Measurements from ENCODE around the gene CFAP61. TPM values are rescaled to one million over a fixed set of nuclear protein-coding genes. Genes with fewer than 3 reads are reported as not detected.

The CFAP61 gene
- total RNA-seq, 1 donor from 2014 or later, result 2.0 TPM

GRCh38 chr20:20364593-20365479, 312.5 kb downstream of the CFAP61 start:
- no peak for DNase-seq (ENCODE audit: low read depth)

- no peak for DNase-seq (ENCODE audit: low read depth)
These were observed 313.3 kb downstream of the CFAP61 start for GRCh38 chr20:20365480-20366161.

DNA sequence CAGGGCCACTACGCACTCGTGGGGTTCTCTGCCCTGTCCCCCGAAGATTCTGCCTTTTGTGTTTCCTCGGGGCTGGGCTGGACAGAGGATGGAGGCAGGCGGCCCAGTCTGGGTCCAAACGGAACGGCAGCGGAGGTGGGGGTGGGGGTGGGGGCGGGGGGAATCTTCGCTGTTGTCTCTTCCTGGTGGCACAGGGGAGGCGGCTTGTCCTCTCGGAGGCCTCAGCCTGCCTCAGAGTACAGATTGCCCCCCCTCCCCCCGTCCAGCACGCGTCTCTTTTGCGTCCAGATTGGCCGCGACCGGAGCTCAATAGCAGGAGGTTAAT, 314.2 kb downstream of the CFAP61 start:
- no peak for DNase-seq (ENCODE audit: low read depth)

DNA sequence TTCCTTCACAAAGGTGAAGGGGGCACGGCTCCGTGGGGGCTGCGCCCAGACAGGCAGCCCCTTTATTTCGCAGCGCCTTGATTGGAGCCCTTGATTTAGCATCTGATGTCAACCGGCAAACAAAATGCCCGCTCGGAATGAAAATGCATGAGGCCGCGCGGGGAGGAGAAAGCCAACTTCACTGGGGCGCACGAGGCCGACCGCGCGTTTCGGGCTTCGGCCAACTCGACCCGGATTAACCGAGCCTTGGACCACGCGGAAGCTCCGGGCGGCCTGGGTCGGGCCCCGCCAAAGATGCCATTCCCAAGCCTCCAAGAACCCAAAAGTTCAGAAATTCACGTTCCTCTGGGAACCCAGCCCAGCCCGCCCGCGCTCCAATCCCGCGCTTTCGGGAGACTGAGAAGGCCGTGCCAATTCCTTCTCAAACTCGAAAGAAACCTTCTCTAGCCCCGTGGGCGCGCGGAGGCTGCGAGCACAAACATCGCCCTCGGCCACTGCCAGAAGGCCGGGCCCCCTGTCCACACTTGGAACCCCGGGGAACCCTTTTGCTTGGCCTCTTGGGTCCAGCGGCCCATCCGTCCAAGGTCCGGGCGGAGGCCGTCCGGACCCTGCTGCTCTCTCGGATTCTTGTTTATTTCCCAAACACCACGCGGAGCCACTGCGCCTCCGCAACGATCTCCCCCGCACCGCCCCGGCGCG, 314.7 kb downstream of the CFAP61 start:
- DNase-seq (ENCODE audit: low read depth), result no peak

GRCh38 chr20:20367575-20368417, 315.5 kb downstream of the CFAP61 start, which contains the start of gene INSM1:
Gene INSM1, plus strand, starts transcription at chr20:20368104. Its CDS starts 164 bp downstream, at chr20:20368268.
- no peak for DNase-seq (ENCODE audit: low read depth)

- no peak for DNase-seq (ENCODE audit: low read depth)
These were observed 316.3 kb downstream of the CFAP61 start for GRCh38 chr20:20368418-20369249.

DNA sequence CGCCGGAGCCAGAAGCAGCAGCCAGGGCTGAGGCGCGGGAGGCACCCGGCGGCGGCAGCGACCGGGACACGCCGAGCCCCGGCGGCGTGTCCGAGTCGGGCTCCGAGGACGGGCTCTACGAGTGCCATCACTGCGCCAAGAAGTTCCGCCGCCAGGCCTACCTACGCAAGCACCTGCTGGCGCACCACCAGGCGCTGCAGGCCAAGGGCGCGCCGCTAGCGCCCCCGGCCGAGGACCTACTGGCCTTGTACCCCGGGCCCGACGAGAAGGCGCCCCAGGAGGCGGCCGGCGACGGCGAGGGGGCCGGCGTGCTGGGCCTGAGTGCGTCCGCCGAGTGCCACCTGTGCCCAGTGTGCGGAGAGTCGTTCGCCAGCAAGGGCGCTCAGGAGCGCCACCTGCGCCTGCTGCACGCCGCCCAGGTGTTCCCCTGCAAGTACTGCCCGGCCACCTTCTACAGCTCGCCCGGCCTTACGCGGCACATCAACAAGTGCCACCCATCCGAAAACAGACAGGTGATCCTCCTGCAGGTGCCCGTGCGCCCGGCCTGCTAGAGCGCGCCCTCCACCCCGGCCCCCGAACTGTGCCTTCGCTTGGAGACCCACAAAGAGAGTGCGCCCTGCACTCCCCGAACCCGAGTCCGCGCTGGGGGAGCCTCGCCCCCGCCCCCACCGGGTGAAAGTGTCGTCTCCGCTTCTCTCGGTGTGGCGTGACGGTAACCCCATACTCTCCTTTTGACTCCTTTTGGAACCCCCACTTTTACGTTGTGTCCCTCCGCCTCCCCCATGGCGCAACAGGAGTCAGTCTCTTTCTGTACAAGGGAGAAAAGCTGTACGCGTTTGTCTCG, 317.1 kb downstream of the CFAP61 start:
- DNase-seq (ENCODE audit: low read depth), result no peak

DNA sequence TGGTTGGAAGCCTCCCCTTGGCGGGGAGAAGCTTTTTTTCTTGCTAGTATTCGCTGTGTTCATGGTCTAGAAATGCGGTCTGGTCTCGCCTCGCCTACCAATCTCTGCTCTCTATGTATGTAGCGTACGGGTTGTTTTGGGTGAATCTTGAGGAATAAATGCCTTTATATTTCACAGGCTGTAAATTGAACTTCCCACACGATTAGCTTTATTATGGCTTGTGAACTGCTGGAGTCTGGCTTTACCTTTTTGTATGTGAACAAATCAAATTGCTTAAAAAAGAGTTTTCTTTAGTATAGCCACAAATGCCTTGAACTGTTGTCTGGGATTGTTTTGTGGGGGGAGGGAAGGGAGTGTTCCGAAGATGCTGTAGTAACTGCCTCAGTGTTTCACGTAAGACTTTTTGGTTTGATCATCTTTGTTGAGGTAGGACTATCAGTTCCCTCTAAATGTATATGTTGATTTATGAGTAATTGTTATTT, 317.8 kb downstream of the CFAP61 start:
- no peak for DNase-seq (ENCODE audit: low read depth)

GRCh38 chr20:20371083-20371482, 318.8 kb downstream of the CFAP61 start:
- no peak for DNase-seq (ENCODE audit: low read depth)

DNA sequence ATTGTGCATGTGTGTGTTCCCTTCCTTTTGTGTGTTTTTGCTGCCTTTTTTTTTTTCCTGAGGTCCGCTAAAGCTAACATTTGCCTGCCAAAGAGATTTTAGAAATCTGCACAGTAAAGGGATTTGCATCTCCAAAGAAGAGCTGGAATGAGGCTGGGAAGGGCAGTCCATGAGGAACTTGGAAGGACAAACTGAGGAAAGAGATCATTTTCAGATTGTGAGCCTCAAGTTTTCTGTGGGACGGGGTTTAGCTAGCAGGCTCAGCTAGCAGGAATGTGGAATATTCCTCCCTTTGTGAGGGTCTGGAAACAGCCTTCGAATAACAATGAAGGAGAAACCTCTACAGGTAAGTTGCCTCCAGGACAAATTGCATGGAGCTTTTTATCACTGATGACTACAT, 319.3 kb downstream of the CFAP61 start:
- no peak for DNase-seq (ENCODE audit: low read depth)

GRCh38 chr20:20373091-20373571, 320.8 kb downstream of the CFAP61 start:
- peak; percentile 9 for DNase-seq (ENCODE audit: low read depth)

DNA sequence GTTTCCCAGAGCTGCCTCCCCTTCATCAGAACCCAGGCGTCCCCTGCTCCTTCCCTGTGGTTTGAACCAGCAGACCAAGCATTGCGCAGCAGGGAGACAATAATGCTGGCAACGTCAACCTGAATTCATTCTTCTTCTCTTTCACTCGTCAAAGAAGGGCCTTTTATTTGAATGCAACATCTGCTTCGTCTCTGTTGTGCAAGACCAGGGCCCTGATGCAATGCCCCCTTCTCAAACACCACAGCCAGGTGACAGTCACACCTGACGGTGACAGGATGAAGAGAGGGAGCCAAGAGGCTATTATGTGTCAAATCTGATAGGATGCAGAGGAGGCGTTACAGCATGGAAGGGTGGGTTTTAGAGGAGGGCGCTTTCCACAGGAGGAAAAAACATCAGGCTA, 323.5 kb downstream of the CFAP61 start:
- no peak for DNase-seq (ENCODE audit: low read depth)

DNA sequence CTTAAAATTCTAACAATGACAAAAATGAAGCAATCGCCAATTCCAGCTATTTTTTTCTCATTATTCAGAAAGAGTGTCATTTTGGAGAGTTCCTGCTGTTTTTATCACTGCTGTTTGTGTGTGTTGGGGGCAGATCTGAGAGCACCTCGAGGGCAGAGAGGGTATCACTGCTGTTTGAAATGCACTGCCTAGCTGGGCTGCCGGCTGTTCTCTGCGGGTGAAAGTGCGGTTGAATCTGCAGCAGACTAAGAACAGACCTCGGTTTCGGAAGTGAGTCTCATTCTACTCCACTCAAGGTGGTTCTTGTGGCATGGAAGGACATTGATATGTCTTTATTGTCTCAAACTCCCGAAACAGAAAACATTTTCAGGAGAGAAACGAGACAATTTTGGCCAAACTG, 333.9 kb downstream of the CFAP61 start:
- no peak for DNase-seq (ENCODE audit: low read depth)

DNA sequence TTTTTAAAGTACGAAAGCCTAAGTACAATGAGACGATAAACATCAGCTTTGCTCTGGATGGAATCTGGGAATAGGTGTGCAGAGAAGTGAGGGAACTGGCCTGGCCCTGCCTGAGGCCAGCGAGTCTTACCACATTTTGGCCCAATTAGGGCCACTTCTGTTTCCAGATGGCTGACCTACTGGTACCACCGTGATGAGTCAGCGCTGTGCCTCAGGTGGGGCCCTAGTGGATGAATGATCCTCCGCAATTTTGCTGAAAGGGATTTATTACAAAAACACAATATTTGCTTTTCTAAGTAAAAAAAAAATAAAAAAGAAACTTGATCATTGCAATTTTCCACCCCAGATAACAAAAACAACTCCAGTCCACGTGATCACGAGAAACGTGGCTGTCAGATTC, 338.1 kb downstream of the CFAP61 start:
- no peak for DNase-seq (ENCODE audit: low read depth)

GRCh38 chr20:20391115-20391514, 338.8 kb downstream of the CFAP61 start:
- DNase-seq (ENCODE audit: low read depth), result no peak

GRCh38 chr20:20391766-20392165, 339.4 kb downstream of the CFAP61 start:
- no peak for DNase-seq (ENCODE audit: low read depth)

DNA sequence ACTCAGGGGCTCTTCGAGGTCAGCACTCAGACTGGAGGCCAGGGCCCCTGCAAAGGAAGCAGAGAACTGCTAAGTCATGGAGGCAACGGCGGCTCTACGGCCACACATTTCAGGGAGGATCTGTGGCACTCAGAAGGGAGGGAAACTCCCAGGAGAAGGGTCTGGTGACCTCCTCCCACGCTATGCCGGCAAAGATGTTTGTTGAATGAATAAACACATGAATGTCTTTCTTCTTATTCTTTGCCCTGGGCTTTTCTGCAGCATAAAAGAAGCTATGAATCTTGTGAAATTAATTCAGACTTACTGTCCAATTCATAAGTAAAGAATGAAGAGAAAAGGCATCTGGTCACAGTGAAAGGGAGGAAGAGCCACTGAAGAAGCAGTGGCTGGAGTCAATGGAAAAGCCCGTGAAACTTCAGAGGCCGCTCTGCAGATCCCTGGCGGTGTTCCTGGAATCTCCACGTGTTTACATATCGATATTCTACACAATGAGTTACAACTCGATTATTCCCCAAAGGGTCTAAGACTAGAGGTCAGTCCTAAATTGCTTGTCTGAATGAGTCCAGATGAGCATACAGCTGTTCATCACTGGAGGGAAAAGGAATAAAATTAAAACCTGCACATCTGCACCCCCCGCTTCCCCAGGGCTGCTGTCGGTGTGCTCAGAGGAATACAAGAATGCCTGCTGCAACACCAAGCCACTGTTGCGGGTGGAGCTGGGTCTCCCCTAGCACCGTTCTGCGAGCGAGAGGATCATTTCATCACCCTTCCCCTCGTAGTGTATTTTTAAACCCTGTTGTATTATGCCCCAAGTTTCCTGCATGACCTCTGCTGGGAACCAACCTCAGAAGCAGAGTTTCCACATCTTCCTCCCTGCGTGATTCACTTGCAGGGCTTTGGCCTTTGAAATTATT, 341.1 kb downstream of the CFAP61 start:
- DNase-seq (ENCODE audit: low read depth), result no peak

DNA sequence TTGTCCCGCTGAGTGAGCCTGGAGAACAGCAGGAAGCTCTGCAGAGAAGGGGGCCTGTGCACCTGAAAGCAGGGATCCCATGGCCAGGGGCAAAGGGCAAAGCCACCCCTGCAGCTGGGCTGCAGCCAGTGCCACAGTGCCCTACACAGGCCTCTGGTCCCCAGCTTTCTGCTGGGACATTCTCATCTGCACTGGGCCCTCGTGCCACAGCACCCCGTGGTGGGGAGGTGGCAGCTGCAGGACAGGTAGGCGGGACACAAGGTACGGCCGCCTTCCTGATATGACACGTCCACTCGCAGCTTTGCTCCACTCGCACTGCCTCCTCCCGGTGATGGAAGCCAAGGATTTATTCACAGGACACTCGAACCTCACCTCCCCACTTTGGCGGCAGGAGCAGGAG, 342.8 kb downstream of the CFAP61 start:
- no peak for DNase-seq (ENCODE audit: low read depth)

All from renal cortical epithelial cell (primary cell).